Activated CD4-positive, CD25-positive, alpha-beta regulatory T cell treated with anti-CD3 and anti-CD28 coated beads, Interleukin-2, amount 50 U/mL, for 24 hours (primary cell): ENCODE measurements around the gene UTP11.

Experiments used
- ATAC-seq, 2 donors: fragments of 150-1000 bp; cut with Tn5 transposase; one replicate each; pipeline ENCODE4 v1.10.0; 2021; ENCODE audit warnings: mild to moderate bottlenecking in 1 of 2, moderate library complexity in 1 of 2

UTP11 gene

GRCh38 chr1:38046884-38047602, 34.5 kb downstream of the UTP11 start:
- ATAC-seq = peak; percentile 86 to 87

GRCh38 chr1:38047603-38048141, 35.1 kb downstream of the UTP11 start:
- ATAC-seq = no peak

GRCh38 chr1:38050397-38051078, 38.0 kb downstream of the UTP11 start:
- ATAC-seq = no peak

- no peak for ATAC-seq
Observed at GRCh38 chr1:38051079-38051543, 38.6 kb downstream of the UTP11 start.

- peak; percentile 28 to 46 for ATAC-seq
Observed at GRCh38 chr1:38052750-38053415, 40.3 kb downstream of the UTP11 start.

- no peak for ATAC-seq
Observed at GRCh38 chr1:38053416-38054091, 41.0 kb downstream of the UTP11 start.

GRCh38 chr1:38055398-38055797, 42.9 kb downstream of the UTP11 start:
- ATAC-seq = no peak

GRCh38 chr1:38055965-38056364, 43.4 kb downstream of the UTP11 start:
- no peak for ATAC-seq

GRCh38 chr1:38059635-38060250, 47.2 kb downstream of the UTP11 start:
- ATAC-seq = no peak

- no peak for ATAC-seq
Observed at GRCh38 chr1:38060498-38060897, 48.0 kb downstream of the UTP11 start.

- no peak for ATAC-seq
Observed at GRCh38 chr1:38061290-38061689, 48.8 kb downstream of the UTP11 start.

GRCh38 chr1:38061883-38062328, 49.4 kb downstream of the UTP11 start:
- ATAC-seq = peak; percentile 59 to 67

- no peak for ATAC-seq
Observed at GRCh38 chr1:38062361-38063288, 50.1 kb downstream of the UTP11 start.

GRCh38 chr1:38063616-38064015, 51.1 kb downstream of the UTP11 start:
- no peak for ATAC-seq

GRCh38 chr1:38064197-38064903, 51.8 kb downstream of the UTP11 start:
- ATAC-seq = no peak

GRCh38 chr1:38068220-38068979, 55.9 kb downstream of the UTP11 start:
- ATAC-seq = no peak

GRCh38 chr1:38068980-38069340, 56.4 kb downstream of the UTP11 start:
- no peak for ATAC-seq

GRCh38 chr1:38071312-38072256, 59.0 kb downstream of the UTP11 start:
- ATAC-seq = peak; percentile 72 to 84

GRCh38 chr1:38072858-38073257, 60.3 kb downstream of the UTP11 start:
- no peak for ATAC-seq
